ENCODE data around the gene SLC37A3. TPM values are rescaled to one million over a fixed set of nuclear protein-coding genes. Genes with fewer than 3 reads are reported as not detected.

Gene SLC37A3
- total and polyA plus RNA-seq, 2 donors (not counting 1 experiment from before 2014, with no cell fraction given), result 9.1 to 20.1 TPM

DNA sequence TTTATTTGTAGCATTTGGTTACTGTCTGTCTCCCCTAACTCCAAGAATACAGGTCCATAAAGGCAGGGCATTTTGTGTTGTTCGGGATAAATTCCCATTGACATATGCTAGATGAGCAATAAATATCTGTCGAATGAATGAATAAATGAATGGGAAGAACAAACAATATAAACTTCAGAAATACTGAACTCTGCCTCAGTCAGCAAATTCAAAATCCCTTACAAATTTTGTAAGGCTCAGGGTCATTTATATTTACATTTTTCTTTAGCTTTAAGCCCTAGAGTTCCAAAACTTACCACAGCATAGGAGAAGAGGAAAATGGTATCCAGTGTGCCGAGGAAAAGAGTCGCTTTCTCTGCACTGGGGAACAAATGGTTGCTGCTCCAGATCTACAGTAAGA, 29.0 kb downstream of the SLC37A3 start:
- Histone ChIP-seq H3K4me2 (replicated peaks; ENCODE audit: low read depth, low read length, poor library complexity, severe bottlenecking) (no peak overlapping the region), H3K4me1 (ENCODE audit: control insufficient read depth in 2 of 2, insufficient read depth in 2 of 2, low read length in 2 of 2) (no peaks in the 10 kb centered on the region), H3K9me3 (ENCODE audit: control extremely low read depth in 1 of 3, control insufficient read depth in 2 of 3, insufficient read depth in 1 of 3, low read length in 2 of 3) (no peaks in the 10 kb centered on the region), H3K79me2 (ENCODE audit: control insufficient read depth, insufficient read depth, low read length) (no peaks in the 10 kb centered on the region), H3K27ac (ENCODE audit: low read length in 2 of 2) (no peak overlapping the region), H3K4me3 (ENCODE audit: control extremely low read depth in 1 of 5, extremely low read depth in 1 of 5, insufficient read depth in 1 of 5, low read depth in 2 of 5, low read length in 4 of 5) (no peak overlapping the region), H3K9ac (ENCODE audit: low read length) (no peak overlapping the region), H3K36me3 (replicated peaks in 1 of 2; ENCODE audit: control extremely low read depth in 1 of 2, control insufficient read depth in 1 of 2, extremely low read depth in 1 of 2, insufficient read depth in 2 of 2, low read length in 1 of 2) (peaks cover 1 to 3% of the 10 kb centered on the region in 2 experiments), H2AFZ (ENCODE audit: insufficient read depth, low read depth, low read length, poor library complexity, severe bottlenecking) (no peak overlapping the region), H4K20me1 (ENCODE audit: control insufficient read depth, insufficient read depth, low read length, poor library complexity, severe bottlenecking) (no peaks in the 10 kb centered on the region), H3K27me3 (replicated peaks in 1 of 4; ENCODE audit: control extremely low read depth in 1 of 4, control insufficient read depth in 3 of 4, insufficient read depth in 4 of 4, low read length in 3 of 4) (no peaks in the 10 kb centered on the region)
- no peak overlapping the region for H3K27ac Mint-ChIP-seq
- no peak for TF ChIP-seq EZH2 (IDR thresholded peaks at IDR 0.05; ENCODE audit: borderline replicate concordance, insufficient read depth, low read depth, low read length, poor library complexity, severe bottlenecking)
- TF ChIP-seq, protein P1, sequence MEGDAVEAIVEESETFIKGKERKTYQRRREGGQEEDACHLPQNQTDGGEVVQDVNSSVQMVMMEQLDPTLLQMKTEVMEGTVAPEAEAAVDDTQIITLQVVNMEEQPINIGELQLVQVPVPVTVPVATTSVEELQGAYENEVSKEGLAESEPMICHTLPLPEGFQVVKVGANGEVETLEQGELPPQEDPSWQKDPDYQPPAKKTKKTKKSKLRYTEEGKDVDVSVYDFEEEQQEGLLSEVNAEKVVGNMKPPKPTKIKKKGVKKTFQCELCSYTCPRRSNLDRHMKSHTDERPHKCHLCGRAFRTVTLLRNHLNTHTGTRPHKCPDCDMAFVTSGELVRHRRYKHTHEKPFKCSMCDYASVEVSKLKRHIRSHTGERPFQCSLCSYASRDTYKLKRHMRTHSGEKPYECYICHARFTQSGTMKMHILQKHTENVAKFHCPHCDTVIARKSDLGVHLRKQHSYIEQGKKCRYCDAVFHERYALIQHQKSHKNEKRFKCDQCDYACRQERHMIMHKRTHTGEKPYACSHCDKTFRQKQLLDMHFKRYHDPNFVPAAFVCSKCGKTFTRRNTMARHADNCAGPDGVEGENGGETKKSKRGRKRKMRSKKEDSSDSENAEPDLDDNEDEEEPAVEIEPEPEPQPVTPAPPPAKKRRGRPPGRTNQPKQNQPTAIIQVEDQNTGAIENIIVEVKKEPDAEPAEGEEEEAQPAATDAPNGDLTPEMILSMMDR (IDR thresholded peaks at IDR 0.05), result no peak
- 100% methylated on average over 2 of the region's 4 CpGs for WGBS (ENCODE audit: insufficient coverage)
- intact Hi-C loops (cut with micrococcal nuclease), result no loop called here
- ChIA-PET CTCF (no interaction called here), POLR2A (no interaction called here)
- no peak overlapping the region for H3K4me3 Mint-ChIP-seq
- H3K4me1 Mint-ChIP-seq, result no peaks in the 10 kb centered on the region
- no peak for ATAC-seq (ENCODE audit: low read depth)
- H3K9me3 Mint-ChIP-seq (ENCODE audit: insufficient read depth), result no peaks in the 10 kb centered on the region
- H3K27me3 Mint-ChIP-seq, result no peaks in the 10 kb centered on the region
- DNase-seq, result no peak

DNA sequence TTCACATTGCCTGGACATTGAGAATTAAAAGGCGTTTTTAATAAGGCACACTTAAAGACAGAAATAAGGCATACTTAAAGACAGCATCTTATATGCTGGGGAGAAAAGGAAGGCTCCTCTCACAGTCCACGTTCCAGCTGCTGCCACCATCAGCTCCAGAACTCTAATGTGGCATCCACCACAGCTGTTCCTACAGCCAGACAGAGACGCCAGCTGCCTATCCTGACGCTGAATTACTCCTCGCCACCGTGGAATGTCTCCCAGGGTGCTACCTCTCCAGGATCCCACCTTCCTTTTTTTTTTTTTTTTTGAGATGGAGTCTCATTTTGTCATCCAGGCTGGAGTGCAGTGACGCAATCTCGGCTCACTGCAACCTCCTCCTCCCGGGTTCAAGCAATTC, 30.8 kb downstream of the SLC37A3 start:
- Histone ChIP-seq H4K20me1 (ENCODE audit: control insufficient read depth, insufficient read depth, low read length, poor library complexity, severe bottlenecking) (no peaks in the 10 kb centered on the region), H3K9me3 (ENCODE audit: control extremely low read depth in 1 of 3, control insufficient read depth in 2 of 3, insufficient read depth in 1 of 3, low read length in 2 of 3) (no peaks in the 10 kb centered on the region), H3K4me2 (replicated peaks; ENCODE audit: low read depth, low read length, poor library complexity, severe bottlenecking) (no peak overlapping the region), H3K4me3 (ENCODE audit: control extremely low read depth in 1 of 5, extremely low read depth in 1 of 5, insufficient read depth in 1 of 5, low read depth in 2 of 5, low read length in 4 of 5) (no peak overlapping the region), H3K4me1 (ENCODE audit: control insufficient read depth in 2 of 2, insufficient read depth in 2 of 2, low read length in 2 of 2) (no peaks in the 10 kb centered on the region), H2AFZ (ENCODE audit: insufficient read depth, low read depth, low read length, poor library complexity, severe bottlenecking) (no peak overlapping the region), H3K79me2 (ENCODE audit: control insufficient read depth, insufficient read depth, low read length) (no peaks in the 10 kb centered on the region), H3K27me3 (replicated peaks in 1 of 4; ENCODE audit: control extremely low read depth in 1 of 4, control insufficient read depth in 3 of 4, insufficient read depth in 4 of 4, low read length in 3 of 4) (no peaks in the 10 kb centered on the region), H3K36me3 (replicated peaks in 1 of 2; ENCODE audit: control extremely low read depth in 1 of 2, control insufficient read depth in 1 of 2, extremely low read depth in 1 of 2, insufficient read depth in 2 of 2, low read length in 1 of 2) (peaks cover 3% of the 10 kb centered on the region in 2 experiments), H3K9ac (ENCODE audit: low read length) (no peak overlapping the region), H3K27ac (ENCODE audit: low read length in 2 of 2) (no peak overlapping the region)
- Mint-ChIP-seq H3K9me3 (ENCODE audit: insufficient read depth) (no peaks in the 10 kb centered on the region), H3K27me3 (no peaks in the 10 kb centered on the region), H3K27ac (no peak overlapping the region), H3K4me3 (no peak overlapping the region), H3K4me1 (no peaks in the 10 kb centered on the region)
- ChIA-PET CTCF (no interaction called here), POLR2A (no interaction called here)
- ATAC-seq (ENCODE audit: low read depth) (no peak), DNase-seq (no peak)
- no peak for TF ChIP-seq EZH2 (IDR thresholded peaks at IDR 0.05; ENCODE audit: borderline replicate concordance, insufficient read depth, low read depth, low read length, poor library complexity, severe bottlenecking)
- TF ChIP-seq, protein P1 (IDR thresholded peaks at IDR 0.05), result no peak
- WGBS (ENCODE audit: insufficient coverage), result 88% methylated on average over 4 of the region's 9 CpGs
- intact Hi-C loops (cut with micrococcal nuclease), result no loop called here

Measured in B cell (primary cell).